Measurements from ENCODE around the gene PSMG3. TPM values are rescaled to one million over a fixed set of nuclear protein-coding genes. Genes with fewer than 3 reads are reported as not detected.

Gene PSMG3
- total RNA-seq, 2 experiments from 2014 or later: 13.3 to 13.8 TPM

DNA sequence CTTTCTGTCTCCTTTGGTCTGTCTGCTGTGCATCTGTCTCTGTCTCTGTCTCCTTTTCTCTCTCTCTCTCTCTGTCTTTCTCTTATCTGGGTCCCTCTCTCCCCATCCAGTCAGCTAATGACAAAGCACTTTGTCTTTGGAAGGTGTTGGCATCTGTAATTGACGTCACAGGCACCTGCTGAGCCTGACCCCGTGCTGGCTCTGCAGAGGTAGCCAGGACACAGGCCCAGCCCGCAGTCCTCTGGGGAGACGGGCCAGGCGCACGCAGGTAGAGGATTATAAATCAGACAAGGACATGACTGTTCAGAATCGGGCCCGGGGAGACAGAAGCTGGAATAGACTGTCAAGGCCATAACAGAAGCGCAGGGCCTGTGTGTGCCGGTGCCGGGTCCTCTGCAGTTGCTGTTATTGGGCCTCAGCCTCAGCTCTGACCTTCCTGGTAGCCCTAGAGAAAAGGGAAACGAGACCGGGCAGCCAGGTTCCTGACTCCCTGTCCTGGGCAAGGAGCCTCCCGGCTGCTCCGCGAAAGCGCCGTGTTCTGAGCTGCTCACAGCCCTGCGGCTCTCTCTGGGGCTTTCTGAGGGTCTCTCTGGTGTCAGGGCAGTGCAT, 10.7 kb upstream of the PSMG3 start:
- H3K36me3 Mint-ChIP-seq (ENCODE audit: low read depth): no peaks in the 10 kb centered on the region
- TF ChIP-seq, protein P1, sequence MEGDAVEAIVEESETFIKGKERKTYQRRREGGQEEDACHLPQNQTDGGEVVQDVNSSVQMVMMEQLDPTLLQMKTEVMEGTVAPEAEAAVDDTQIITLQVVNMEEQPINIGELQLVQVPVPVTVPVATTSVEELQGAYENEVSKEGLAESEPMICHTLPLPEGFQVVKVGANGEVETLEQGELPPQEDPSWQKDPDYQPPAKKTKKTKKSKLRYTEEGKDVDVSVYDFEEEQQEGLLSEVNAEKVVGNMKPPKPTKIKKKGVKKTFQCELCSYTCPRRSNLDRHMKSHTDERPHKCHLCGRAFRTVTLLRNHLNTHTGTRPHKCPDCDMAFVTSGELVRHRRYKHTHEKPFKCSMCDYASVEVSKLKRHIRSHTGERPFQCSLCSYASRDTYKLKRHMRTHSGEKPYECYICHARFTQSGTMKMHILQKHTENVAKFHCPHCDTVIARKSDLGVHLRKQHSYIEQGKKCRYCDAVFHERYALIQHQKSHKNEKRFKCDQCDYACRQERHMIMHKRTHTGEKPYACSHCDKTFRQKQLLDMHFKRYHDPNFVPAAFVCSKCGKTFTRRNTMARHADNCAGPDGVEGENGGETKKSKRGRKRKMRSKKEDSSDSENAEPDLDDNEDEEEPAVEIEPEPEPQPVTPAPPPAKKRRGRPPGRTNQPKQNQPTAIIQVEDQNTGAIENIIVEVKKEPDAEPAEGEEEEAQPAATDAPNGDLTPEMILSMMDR (IDR thresholded peaks at IDR 0.05): no peak
- H3K4me3 Mint-ChIP-seq: no peak overlapping the region
- Histone ChIP-seq H3K27me3 (ENCODE audit: control insufficient read depth in 1 of 2, insufficient read depth in 2 of 2, low read length in 2 of 2) (no peaks in the 10 kb centered on the region), H3K27ac (ENCODE audit: low read depth in 1 of 2, low read length in 2 of 2) (no peak overlapping the region), H3K36me3 (ENCODE audit: insufficient read depth, low read length) (no peaks in the 10 kb centered on the region), H3K9me3 (ENCODE audit: control insufficient read depth in 1 of 2, insufficient read depth in 1 of 2, low read length in 2 of 2) (no peaks in the 10 kb centered on the region), H3K4me1 (ENCODE audit: insufficient read depth, low read length) (peaks cover 9% of the 10 kb centered on the region), H3K4me3 (ENCODE audit: low read length) (no peak overlapping the region)
- H3K4me1 Mint-ChIP-seq (ENCODE audit: low read depth): peaks cover 13% of the 10 kb centered on the region
- no peaks in the 10 kb centered on the region for H3K27me3 Mint-ChIP-seq
- ATAC-seq (ENCODE audit: poor library complexity): no peak
- intact Hi-C loops (cut with DNase I, micrococcal nuclease): loop anchor here in 1 of 2 experiments (5.0 kb wide), 1 partner anchor 787 kb away; no protein-coding TSS in a partner anchor
- no peaks in the 10 kb centered on the region for H3K9me3 Mint-ChIP-seq
- DNase-seq: no peak
- no peak overlapping the region for H3K27ac Mint-ChIP-seq
- ChIA-PET POLR2A (no interaction called here), CTCF (no interaction called here)

DNA sequence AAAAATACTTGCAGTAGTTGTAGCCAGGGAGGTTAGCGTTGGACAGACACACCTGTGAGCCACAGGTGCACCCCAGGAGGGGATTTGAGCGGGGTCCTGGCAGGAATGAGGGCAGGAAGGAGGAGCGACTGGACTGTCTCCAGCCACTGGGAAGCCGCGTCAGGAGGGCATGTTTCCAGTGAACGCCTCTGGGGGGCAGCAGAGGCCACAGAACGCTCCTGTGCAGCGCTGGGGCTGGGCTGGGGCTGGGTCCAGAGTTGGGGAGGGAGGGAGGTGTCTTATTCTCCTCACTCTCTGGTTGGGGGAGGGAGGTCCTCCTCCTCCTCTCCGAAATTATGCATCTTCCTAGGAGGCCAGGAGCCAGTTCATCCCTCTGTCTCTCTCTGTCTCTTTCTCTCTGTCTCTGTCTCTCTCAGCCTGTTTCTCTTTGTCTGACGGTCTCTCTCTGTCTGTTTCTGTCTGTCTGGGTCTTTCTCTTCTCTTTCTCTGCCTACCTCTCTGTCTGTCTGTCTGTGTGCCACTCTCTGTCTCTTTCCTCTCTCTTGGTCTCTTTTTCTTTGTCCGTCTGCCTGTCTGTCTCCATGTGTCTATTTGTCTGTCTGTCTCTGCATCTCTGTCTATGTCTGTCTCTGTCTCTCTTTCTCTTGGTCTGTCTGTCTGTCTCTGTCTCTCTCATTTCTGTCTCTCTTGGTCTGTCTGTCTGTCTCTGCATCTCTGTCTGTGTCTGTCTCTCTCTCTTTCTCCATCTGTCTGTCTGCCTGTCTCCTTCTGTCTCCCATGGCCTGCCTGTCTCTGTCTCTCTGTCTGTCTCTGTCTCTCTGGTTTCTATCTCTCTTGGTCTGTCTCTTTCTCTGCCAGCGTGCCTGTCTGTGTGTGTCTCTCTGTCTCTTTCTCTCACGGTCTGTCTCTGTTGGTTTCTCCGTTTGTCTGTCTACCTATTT, 9.9 kb upstream of the PSMG3 start:
- Mint-ChIP-seq H3K4me1 (ENCODE audit: low read depth) (peaks cover 13% of the 10 kb centered on the region), H3K36me3 (ENCODE audit: low read depth) (no peaks in the 10 kb centered on the region), H3K4me3 (peak overlapping the region; percentile 3), H3K9me3 (no peaks in the 10 kb centered on the region), H3K27me3 (no peaks in the 10 kb centered on the region), H3K27ac (no peak overlapping the region)
- ATAC-seq (ENCODE audit: poor library complexity) (peak; percentile 99), DNase-seq (peak; percentile 50 to 83 (median 64))
- no peak overlapping the region for H3K27ac ChIP-seq (ENCODE audit: low read depth in 1 of 2, low read length in 2 of 2)
- no peaks in the 10 kb centered on the region for H3K36me3 ChIP-seq (ENCODE audit: insufficient read depth, low read length)
- H3K4me3 ChIP-seq (ENCODE audit: low read length): no peak overlapping the region
- intact Hi-C loops (cut with DNase I, micrococcal nuclease): loop anchor here (1.0 to 5.0 kb wide), 4 partner anchors 629 to 890 kb away; no protein-coding TSS in a partner anchor
- H3K4me1 ChIP-seq (ENCODE audit: insufficient read depth, low read length): peaks cover 9% of the 10 kb centered on the region
- ChIA-PET POLR2A (interaction anchor here (1.1 to 1.5 kb wide), 2 partner anchors 9 to 774 kb away, joined by 4 to 5 read pairs; no protein-coding TSS in a partner anchor), CTCF (interaction anchor here (0.9 to 1.0 kb wide), 2 partner anchors 851 to 889 kb away, joined by 3 to 10 read pairs; no protein-coding TSS in a partner anchor)
- H3K9me3 ChIP-seq (ENCODE audit: control insufficient read depth in 1 of 2, insufficient read depth in 1 of 2, low read length in 2 of 2): no peaks in the 10 kb centered on the region
- TF ChIP-seq, protein P1 (IDR thresholded peaks at IDR 0.05): peak; percentile 89
- no peaks in the 10 kb centered on the region for H3K27me3 ChIP-seq (ENCODE audit: control insufficient read depth in 1 of 2, insufficient read depth in 2 of 2, low read length in 2 of 2)

DNA sequence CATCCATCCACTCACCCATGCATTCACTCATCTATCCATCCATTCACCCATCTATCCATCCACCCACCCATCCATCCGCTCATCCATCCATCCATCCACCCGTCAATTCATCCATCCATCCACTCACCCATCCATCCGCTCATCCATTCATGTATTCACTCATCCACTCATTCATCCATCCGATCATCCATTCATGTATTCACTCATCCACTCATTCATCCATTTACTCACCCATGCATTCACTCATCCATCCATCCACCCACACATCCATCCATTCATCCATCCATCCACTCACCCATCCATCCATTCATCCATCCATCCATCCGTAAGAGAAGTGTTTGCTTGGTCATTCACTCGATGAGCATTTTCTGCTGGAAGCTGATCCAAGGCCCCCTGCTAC, 8.7 kb upstream of the PSMG3 start:
- Mint-ChIP-seq H3K36me3 (ENCODE audit: low read depth) (no peaks in the 10 kb centered on the region), H3K9me3 (no peaks in the 10 kb centered on the region), H3K4me3 (no peak overlapping the region), H3K4me1 (ENCODE audit: low read depth) (peaks cover 13% of the 10 kb centered on the region), H3K27me3 (no peaks in the 10 kb centered on the region), H3K27ac (no peak overlapping the region)
- no peaks in the 10 kb centered on the region for H3K9me3 ChIP-seq (ENCODE audit: control insufficient read depth in 1 of 2, insufficient read depth in 1 of 2, low read length in 2 of 2)
- POLR2A ChIA-PET: interaction anchor here (1.1 to 1.5 kb wide), 2 partner anchors 8 to 775 kb away, joined by 4 to 5 read pairs; no protein-coding TSS in a partner anchor
- CTCF ChIA-PET: interaction anchor here (0.9 to 1.0 kb wide), 2 partner anchors 852 to 890 kb away, joined by 3 to 10 read pairs; no protein-coding TSS in a partner anchor
- DNase-seq (no peak), ATAC-seq (ENCODE audit: poor library complexity) (no peak)
- H3K36me3 ChIP-seq (ENCODE audit: insufficient read depth, low read length): no peaks in the 10 kb centered on the region
- TF ChIP-seq, protein P1 (IDR thresholded peaks at IDR 0.05): no peak
- H3K27ac ChIP-seq (ENCODE audit: low read depth in 1 of 2, low read length in 2 of 2): no peak overlapping the region
- peaks cover 9% of the 10 kb centered on the region for H3K4me1 ChIP-seq (ENCODE audit: insufficient read depth, low read length)
- H3K4me3 ChIP-seq (ENCODE audit: low read length): no peak overlapping the region
- H3K27me3 ChIP-seq (ENCODE audit: control insufficient read depth in 1 of 2, insufficient read depth in 2 of 2, low read length in 2 of 2): no peaks in the 10 kb centered on the region
- intact Hi-C loops (cut with DNase I, micrococcal nuclease): loop anchor here in 1 of 2 experiments (2.0 kb wide), 1 partner anchor 630 kb away; no protein-coding TSS in a partner anchor
